ENCODE measurements around the gene TLK1. TPM values are rescaled to one million over a fixed set of nuclear protein-coding genes. Genes with fewer than 3 reads are reported as not detected.

TLK1 gene
- total RNA-seq, 1 donor from 2014 or later: 14.6 TPM

DNA sequence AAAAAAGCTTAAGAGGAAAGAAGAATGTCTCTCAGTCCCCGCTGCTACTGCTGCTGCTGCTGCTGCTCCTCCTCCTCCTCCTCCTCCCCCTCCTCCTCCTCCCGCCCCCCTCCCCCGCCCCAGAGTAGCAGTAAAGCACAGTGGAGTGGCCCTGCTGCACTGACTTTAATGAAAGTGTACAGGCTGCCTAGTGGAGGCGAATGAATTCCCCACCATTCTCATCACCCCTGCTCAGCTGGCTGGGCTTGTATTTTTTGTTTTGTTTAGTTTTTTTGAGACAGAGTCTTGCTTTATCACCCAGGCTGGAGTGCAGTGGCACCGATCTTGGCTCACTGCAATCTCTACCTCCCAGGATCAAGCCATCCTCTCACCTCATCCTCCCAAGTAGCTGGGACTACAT lies 197.3 kb downstream of the TLK1 start:
- H3K27ac ChIP-seq (ENCODE audit: low read depth, low read length): no peak overlapping the region
- H3K27me3 ChIP-seq (ENCODE audit: control insufficient read depth in 3 of 3, insufficient read depth in 3 of 3, low read length in 3 of 3): no peaks in the 10 kb centered on the region
- H3K9ac ChIP-seq (ENCODE audit: low read depth in 1 of 3, low read length in 3 of 3): no peak overlapping the region
- H3K36me3 ChIP-seq (ENCODE audit: control insufficient read depth in 3 of 3, insufficient read depth in 3 of 3, low read length in 3 of 3): peaks cover 46 to 68% (median 61%) of the 10 kb centered on the region in 3 donors
- no peaks in the 10 kb centered on the region for H3K9me3 ChIP-seq (ENCODE audit: control insufficient read depth in 3 of 3, low read length in 3 of 3)
- H3K4me1 ChIP-seq (ENCODE audit: control insufficient read depth in 3 of 3, insufficient read depth in 3 of 3, low read length in 3 of 3): no peaks in the 10 kb centered on the region
- no peak overlapping the region for H3K4me3 ChIP-seq (ENCODE audit: low read length in 3 of 3)

DNA sequence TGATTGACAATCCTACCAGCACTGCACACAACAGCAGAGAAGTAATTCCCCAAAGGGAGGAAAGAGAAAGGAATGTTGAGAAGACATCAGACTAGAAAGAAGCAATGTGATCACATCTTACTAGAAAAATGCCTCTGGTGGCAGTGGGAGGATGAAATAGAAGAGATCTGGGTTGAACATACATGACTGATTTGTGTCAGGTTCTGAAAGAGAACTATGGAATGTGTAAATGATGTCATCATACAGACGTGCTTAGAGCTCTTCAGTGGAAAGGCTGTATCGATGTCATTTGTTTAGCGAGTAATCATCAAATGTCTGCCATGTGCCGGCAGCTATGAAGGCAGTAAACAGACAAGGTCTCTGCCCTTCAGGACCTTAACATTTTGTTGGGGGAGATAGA lies 206.8 kb downstream of the TLK1 start:
- H3K4me1 ChIP-seq (ENCODE audit: control insufficient read depth in 3 of 3, insufficient read depth in 3 of 3, low read length in 3 of 3): no peaks in the 10 kb centered on the region
- no peaks in the 10 kb centered on the region for H3K9me3 ChIP-seq (ENCODE audit: control insufficient read depth in 3 of 3, low read length in 3 of 3)
- H3K27ac ChIP-seq (ENCODE audit: low read depth, low read length): no peak overlapping the region
- H3K36me3 ChIP-seq (ENCODE audit: control insufficient read depth in 3 of 3, insufficient read depth in 3 of 3, low read length in 3 of 3): peaks cover 35 to 74% (median 73%) of the 10 kb centered on the region in 3 donors
- no peaks in the 10 kb centered on the region for H3K27me3 ChIP-seq (ENCODE audit: control insufficient read depth in 3 of 3, insufficient read depth in 3 of 3, low read length in 3 of 3)
- H3K4me3 ChIP-seq (ENCODE audit: low read length in 3 of 3): no peak overlapping the region
- no peak overlapping the region for H3K9ac ChIP-seq (ENCODE audit: low read depth in 1 of 3, low read length in 3 of 3)

DNA sequence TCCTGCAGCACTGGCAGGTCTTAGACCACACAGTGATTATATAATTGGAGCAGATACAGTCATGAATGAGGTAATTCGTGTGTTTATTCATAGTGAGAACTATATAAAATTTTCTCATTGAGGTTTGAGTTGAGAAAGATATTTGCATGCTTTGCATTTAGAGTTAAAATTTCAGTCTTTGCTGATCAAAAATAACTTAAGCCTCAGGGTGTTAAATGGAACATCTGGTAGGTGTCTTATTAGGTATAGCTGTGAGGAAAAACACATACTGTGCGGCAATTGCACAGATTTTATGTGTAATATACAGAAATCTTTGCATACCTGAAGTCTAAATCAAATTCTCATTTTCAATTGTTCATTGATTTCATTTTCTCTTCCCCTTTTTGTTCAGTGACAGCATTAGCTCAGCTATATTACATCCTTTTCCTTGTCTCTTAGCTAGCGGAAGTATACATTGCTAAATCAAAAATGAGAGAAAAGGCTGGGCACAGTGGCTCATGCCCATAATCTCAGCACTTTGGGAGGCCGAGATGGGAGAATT lies 210.4 kb downstream of the TLK1 start:
- Histone ChIP-seq H3K9me3 (ENCODE audit: control insufficient read depth in 3 of 3, low read length in 3 of 3) (no peaks in the 10 kb centered on the region), H3K4me1 (ENCODE audit: control insufficient read depth in 3 of 3, insufficient read depth in 3 of 3, low read length in 3 of 3) (no peaks in the 10 kb centered on the region), H3K4me3 (ENCODE audit: low read length in 3 of 3) (no peak overlapping the region), H3K36me3 (ENCODE audit: control insufficient read depth in 3 of 3, insufficient read depth in 3 of 3, low read length in 3 of 3) (peaks cover 21 to 49% (median 49%) of the 10 kb centered on the region in 3 donors), H3K27ac (ENCODE audit: low read depth, low read length) (no peak overlapping the region), H3K27me3 (ENCODE audit: control insufficient read depth in 3 of 3, insufficient read depth in 3 of 3, low read length in 3 of 3) (no peaks in the 10 kb centered on the region), H3K9ac (ENCODE audit: low read depth in 1 of 3, low read length in 3 of 3) (no peak overlapping the region)

DNA sequence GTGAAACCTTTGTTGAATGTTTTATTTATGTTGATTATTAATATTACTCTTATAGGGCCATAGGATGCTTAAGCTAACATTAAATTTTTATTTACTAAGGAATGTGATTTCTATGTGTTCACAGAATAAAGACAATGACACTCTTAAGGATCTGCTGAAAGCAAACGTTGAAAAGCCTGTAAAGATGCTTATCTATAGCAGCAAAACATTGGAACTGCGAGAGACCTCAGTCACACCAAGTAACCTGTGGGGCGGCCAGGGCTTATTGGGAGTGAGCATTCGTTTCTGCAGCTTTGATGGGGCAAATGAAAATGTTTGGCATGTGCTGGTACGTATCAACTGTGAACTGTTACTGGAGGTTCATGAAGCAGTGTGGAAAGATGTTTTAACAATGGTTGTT lies 211.3 kb downstream of the TLK1 start:
- Histone ChIP-seq H3K4me3 (ENCODE audit: low read length in 3 of 3) (no peak overlapping the region), H3K27ac (ENCODE audit: low read depth, low read length) (no peak overlapping the region), H3K9ac (ENCODE audit: low read depth in 1 of 3, low read length in 3 of 3) (no peak overlapping the region), H3K36me3 (ENCODE audit: control insufficient read depth in 3 of 3, insufficient read depth in 3 of 3, low read length in 3 of 3) (peaks cover 17 to 40% (median 40%) of the 10 kb centered on the region in 3 donors), H3K4me1 (ENCODE audit: control insufficient read depth in 3 of 3, insufficient read depth in 3 of 3, low read length in 3 of 3) (no peaks in the 10 kb centered on the region), H3K9me3 (ENCODE audit: control insufficient read depth in 3 of 3, low read length in 3 of 3) (no peaks in the 10 kb centered on the region), H3K27me3 (ENCODE audit: control insufficient read depth in 3 of 3, insufficient read depth in 3 of 3, low read length in 3 of 3) (no peaks in the 10 kb centered on the region)

DNA sequence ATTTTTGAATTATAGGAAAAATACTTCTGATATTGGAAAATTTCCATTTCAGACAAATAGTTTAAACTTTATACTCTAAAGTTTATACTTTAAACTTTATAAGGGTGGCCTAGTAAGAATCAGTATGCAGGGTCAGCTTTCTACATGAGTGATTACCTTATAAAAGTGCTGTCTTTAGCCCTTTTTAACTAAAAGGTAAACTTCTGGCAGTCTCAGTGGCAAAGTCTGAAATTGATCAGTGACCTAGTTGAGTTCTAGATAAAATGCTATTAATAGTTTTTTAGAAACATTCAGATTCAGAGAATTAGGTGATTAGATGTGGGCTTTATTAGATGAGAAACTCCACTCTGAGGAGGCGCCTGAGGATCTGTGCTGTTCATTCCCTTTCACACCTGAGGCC lies 216.1 kb downstream of the TLK1 start:
- Histone ChIP-seq H3K4me3 (ENCODE audit: low read length in 3 of 3) (no peak overlapping the region), H3K9me3 (ENCODE audit: control insufficient read depth in 3 of 3, low read length in 3 of 3) (no peaks in the 10 kb centered on the region), H3K27me3 (ENCODE audit: control insufficient read depth in 3 of 3, insufficient read depth in 3 of 3, low read length in 3 of 3) (no peaks in the 10 kb centered on the region), H3K9ac (ENCODE audit: low read depth in 1 of 3, low read length in 3 of 3) (no peak overlapping the region), H3K4me1 (ENCODE audit: control insufficient read depth in 3 of 3, insufficient read depth in 3 of 3, low read length in 3 of 3) (peaks cover 0 to 2% (median 0%) of the 10 kb centered on the region in 3 donors), H3K36me3 (ENCODE audit: control insufficient read depth in 3 of 3, insufficient read depth in 3 of 3, low read length in 3 of 3) (peaks cover 0 to 4% (median 2%) of the 10 kb centered on the region in 3 donors), H3K27ac (ENCODE audit: low read depth, low read length) (no peak overlapping the region)

DNA sequence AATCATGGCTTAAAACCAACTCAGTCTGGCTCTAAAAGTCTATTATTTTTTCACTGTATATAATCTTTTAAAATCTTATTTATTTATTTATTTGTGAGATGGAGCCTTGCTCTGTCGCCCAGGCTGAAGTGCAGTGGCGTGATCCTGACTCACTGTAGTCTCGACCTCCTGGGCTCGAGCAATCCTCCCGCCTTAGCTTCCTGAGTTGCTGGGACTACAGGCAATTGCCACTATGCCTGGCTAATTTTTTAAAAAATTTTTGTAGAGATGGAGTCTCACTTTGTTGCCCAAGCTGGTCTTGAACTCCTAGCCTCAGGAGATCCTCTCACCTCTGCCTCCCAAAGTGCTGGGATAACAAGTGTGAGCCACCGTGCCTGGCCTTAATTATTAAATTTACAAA lies 217.1 kb downstream of the TLK1 start:
- H3K9me3 ChIP-seq (ENCODE audit: control insufficient read depth in 3 of 3, low read length in 3 of 3): no peaks in the 10 kb centered on the region
- H3K4me1 ChIP-seq (ENCODE audit: control insufficient read depth in 3 of 3, insufficient read depth in 3 of 3, low read length in 3 of 3): peaks cover 0 to 2% (median 0%) of the 10 kb centered on the region in 3 donors
- H3K27me3 ChIP-seq (ENCODE audit: control insufficient read depth in 3 of 3, insufficient read depth in 3 of 3, low read length in 3 of 3): no peaks in the 10 kb centered on the region
- no peak overlapping the region for H3K9ac ChIP-seq (ENCODE audit: low read depth in 1 of 3, low read length in 3 of 3)
- H3K4me3 ChIP-seq (ENCODE audit: low read length in 3 of 3): no peak overlapping the region
- no peak overlapping the region for H3K27ac ChIP-seq (ENCODE audit: low read depth, low read length)
- H3K36me3 ChIP-seq (ENCODE audit: control insufficient read depth in 3 of 3, insufficient read depth in 3 of 3, low read length in 3 of 3): peaks cover 0 to 2% (median 0%) of the 10 kb centered on the region in 3 donors

DNA sequence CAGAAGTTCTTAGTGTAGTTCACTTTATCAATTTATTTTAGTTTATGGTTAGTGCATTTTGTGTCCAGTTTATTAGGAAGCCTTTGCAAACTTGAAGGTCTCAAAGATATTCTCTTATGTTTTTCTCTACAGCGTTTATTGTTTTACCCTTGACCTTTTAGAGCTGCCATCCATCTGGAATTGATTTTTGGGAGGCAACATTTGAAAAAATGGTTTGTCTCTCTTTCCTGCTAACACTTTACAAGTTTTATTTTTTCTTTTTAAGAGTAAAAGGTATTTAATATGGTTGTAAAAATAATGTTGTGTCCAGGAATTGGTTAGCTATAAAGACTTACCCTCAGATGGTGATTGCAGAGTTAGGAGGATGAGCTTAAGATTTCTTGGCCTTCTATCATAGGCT lies 217.7 kb downstream of the TLK1 start:
- Histone ChIP-seq H3K27ac (ENCODE audit: low read depth, low read length) (no peak overlapping the region), H3K4me1 (ENCODE audit: control insufficient read depth in 3 of 3, insufficient read depth in 3 of 3, low read length in 3 of 3) (peaks cover 0 to 2% (median 0%) of the 10 kb centered on the region in 3 donors), H3K27me3 (ENCODE audit: control insufficient read depth in 3 of 3, insufficient read depth in 3 of 3, low read length in 3 of 3) (no peaks in the 10 kb centered on the region), H3K9ac (ENCODE audit: low read depth in 1 of 3, low read length in 3 of 3) (no peak overlapping the region), H3K9me3 (ENCODE audit: control insufficient read depth in 3 of 3, low read length in 3 of 3) (no peaks in the 10 kb centered on the region), H3K4me3 (ENCODE audit: low read length in 3 of 3) (no peak overlapping the region), H3K36me3 (ENCODE audit: control insufficient read depth in 3 of 3, insufficient read depth in 3 of 3, low read length in 3 of 3) (peaks cover 0 to 2% (median 0%) of the 10 kb centered on the region in 3 donors)

DNA sequence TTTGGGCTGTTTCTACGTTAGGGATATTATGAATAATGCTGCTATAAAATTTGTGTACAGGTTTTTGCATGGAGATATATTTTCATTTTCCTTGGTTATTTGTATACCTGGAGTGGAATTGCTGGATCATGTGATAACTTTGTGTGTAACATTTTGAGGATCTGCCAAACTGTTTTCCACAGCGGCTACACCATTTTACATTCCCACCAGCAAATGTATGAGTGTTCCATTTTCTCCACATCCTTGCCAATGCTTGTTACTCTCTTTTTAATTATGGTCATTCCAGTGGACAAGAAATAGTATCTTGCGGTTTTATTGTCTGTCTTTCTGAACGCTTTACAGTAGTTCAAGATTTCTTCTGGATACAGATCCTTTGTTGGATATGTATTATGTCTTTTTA lies 218.1 kb downstream of the TLK1 start:
- peaks cover 0 to 2% (median 0%) of the 10 kb centered on the region in 3 donors for H3K4me1 ChIP-seq (ENCODE audit: control insufficient read depth in 3 of 3, insufficient read depth in 3 of 3, low read length in 3 of 3)
- no peaks in the 10 kb centered on the region for H3K9me3 ChIP-seq (ENCODE audit: control insufficient read depth in 3 of 3, low read length in 3 of 3)
- no peak overlapping the region for H3K27ac ChIP-seq (ENCODE audit: low read depth, low read length)
- no peak overlapping the region for H3K9ac ChIP-seq (ENCODE audit: low read depth in 1 of 3, low read length in 3 of 3)
- H3K27me3 ChIP-seq (ENCODE audit: control insufficient read depth in 3 of 3, insufficient read depth in 3 of 3, low read length in 3 of 3): no peaks in the 10 kb centered on the region
- peaks cover 0 to 2% (median 0%) of the 10 kb centered on the region in 3 donors for H3K36me3 ChIP-seq (ENCODE audit: control insufficient read depth in 3 of 3, insufficient read depth in 3 of 3, low read length in 3 of 3)
- H3K4me3 ChIP-seq (ENCODE audit: low read length in 3 of 3): no peak overlapping the region

Other genes starting within 250 kb of the TLK1 start
- gene GORASP2, start 231.6 kb downstream of the TLK1 start, total RNA-seq: 22.4 TPM